ENCODE data around the gene ITGA3. TPM values are rescaled to one million over a fixed set of nuclear protein-coding genes. Genes with fewer than 3 reads are reported as not detected.

ITGA3 gene
- total RNA-seq, 1 experiment from 2014 or later, result 22.5 TPM

- no peak overlapping the region for H4K91ac ChIP-seq (ENCODE audit: insufficient read length, low read depth, low read length)
- no peak overlapping the region for H3T11ph ChIP-seq (ENCODE audit: low read length)
- no peaks in the 10 kb centered on the region for H3K79me1 ChIP-seq (ENCODE audit: insufficient read depth, low read depth, low read length, poor library complexity, severe bottlenecking)
- peaks cover 19% of the 10 kb centered on the region for H3K27me3 Mint-ChIP-seq (ENCODE audit: low read depth)
- no peak overlapping the region for H3K4ac ChIP-seq (ENCODE audit: low read depth, low read length)
- H2AFZ ChIP-seq (ENCODE audit: low read length), result no peak overlapping the region
- no peak overlapping the region for H2BK15ac ChIP-seq (ENCODE audit: low read depth, low read length)
- no peaks in the 10 kb centered on the region for H3K9me3 ChIP-seq (ENCODE audit: control insufficient read depth, low read depth, low read length)
- no peak overlapping the region for H2BK120ac ChIP-seq (ENCODE audit: low read depth, low read length, poor library complexity, severe bottlenecking)
- H3K23me2 ChIP-seq (ENCODE audit: insufficient read length, low read depth, low read length, poor library complexity, severe bottlenecking), result peaks cover 15% of the 10 kb centered on the region
- no peak overlapping the region for H2BK20ac ChIP-seq (ENCODE audit: low read depth, low read length, poor library complexity, severe bottlenecking)
- no peaks in the 10 kb centered on the region for H3K9me3 Mint-ChIP-seq
- no CpG with 5 or more reads among the region's 5 CpGs for WGBS (ENCODE audit: extremely low coverage, insufficient read length, low lambda C conversion rate)
- H2BK5ac ChIP-seq (ENCODE audit: insufficient read length, low read length), result no peak overlapping the region
- peaks cover 28 to 32% of the 10 kb centered on the region in 2 experiments for H3K4me1 Mint-ChIP-seq
- no peaks in the 10 kb centered on the region for H4K20me1 ChIP-seq (ENCODE audit: control insufficient read depth, insufficient read depth, insufficient read length)
- no peak overlapping the region for H3K14ac ChIP-seq (ENCODE audit: insufficient read depth, low read length)
- H3K9ac ChIP-seq (ENCODE audit: extremely low read depth, insufficient read length, low read length), result no peak overlapping the region
- H2BK12ac ChIP-seq (ENCODE audit: insufficient read length, low read depth, low read length), result no peak overlapping the region
- no peak overlapping the region for H2AK5ac ChIP-seq (ENCODE audit: insufficient read length, low read length)
- H3K4me1 ChIP-seq (ENCODE audit: insufficient read depth, low read length), result peaks cover 4% of the 10 kb centered on the region; the same call in 1 of the 2 replicates
- H3K79me2 ChIP-seq (ENCODE audit: insufficient read depth, low read length), result no peaks in the 10 kb centered on the region
- no peak for TF ChIP-seq CTCF (conservative IDR thresholded peaks at IDR 0.05)
- H4K5ac ChIP-seq (ENCODE audit: insufficient read length, low read depth, low read length), result no peak overlapping the region
- H3K18ac ChIP-seq (ENCODE audit: insufficient read length, low read depth, low read length), result no peak overlapping the region
- no peak overlapping the region for H3K4me3 Mint-ChIP-seq
- H3K27me3 ChIP-seq (ENCODE audit: insufficient read depth, low read length), result no peaks in the 10 kb centered on the region
- no peaks in the 10 kb centered on the region for H3K36me3 Mint-ChIP-seq (ENCODE audit: insufficient read depth in 1 of 3, low read depth in 3 of 3)
- H3K27ac Mint-ChIP-seq, result no peak overlapping the region
- DNase-seq, result no peak
- no peak overlapping the region for H3K23ac ChIP-seq (ENCODE audit: insufficient read length, low read depth, low read length)
- H3K56ac ChIP-seq (ENCODE audit: insufficient read length, low read depth, low read length), result no peak overlapping the region
- H4K8ac ChIP-seq (replicated peaks; ENCODE audit: insufficient read length, low read depth, low read length), result no peak overlapping the region
- H3K4me2 ChIP-seq (ENCODE audit: insufficient read depth, insufficient read length, low read length), result no peak overlapping the region
- no peak overlapping the region for H3K27ac ChIP-seq (ENCODE audit: insufficient read length, low read depth, low read length)
Observed at GRCh38 chr17:50059759-50060273, 3.9 kb downstream of the ITGA3 start.
